Muscle layer of duodenum (tissue), 2 donors: Measurements from ENCODE around the gene DIP2C.

Experiments
- H3K27ac ChIP-seq: one replicate; pipeline ENCODE4 v1.7.0; 2013; ENCODE audit warnings: mild to moderate bottlenecking, low read length
- H3K27me3 ChIP-seq: one replicate; pipeline ENCODE4 v1.7.0; 2013; ENCODE audit warnings: low read depth, mild to moderate bottlenecking, control low read depth, low read length
- H3K36me3 ChIP-seq, 2 donors: one replicate each; pipeline ENCODE4 v1.7.0; 2013; ENCODE audit warnings: low read length in 2 of 2, control low read depth in 1 of 2, mild to moderate bottlenecking in 1 of 2; ENCODE audit not compliant: insufficient read depth in 2 of 2, control insufficient read depth in 1 of 2
- H3K4me1 ChIP-seq, 2 donors: one replicate each; pipeline ENCODE4 v1.7.0; 2013; ENCODE audit warnings: low read length in 2 of 2, mild to moderate bottlenecking in 2 of 2, control low read depth in 1 of 2, moderate library complexity in 1 of 2; ENCODE audit not compliant: insufficient read depth in 2 of 2, control insufficient read depth in 1 of 2
- H3K4me3 ChIP-seq, 2 donors: one replicate each; pipeline ENCODE4 v1.7.0; 2013; ENCODE audit warnings: low read length in 2 of 2, low read depth in 1 of 2, mild to moderate bottlenecking in 1 of 2
- H3K9me3 ChIP-seq, 2 donors: one replicate each; pipeline ENCODE4 v1.7.0; 2013; ENCODE audit warnings: low read length in 2 of 2, control low read depth in 1 of 2, mild to moderate bottlenecking in 1 of 2; ENCODE audit not compliant: control insufficient read depth in 1 of 2
- donor health status: healthy.

Gene DIP2C

GRCh38 chr10:569961-570627 is 119.4 kb downstream of the DIP2C start:
- Histone ChIP-seq H3K27me3 (no peaks in the 10 kb centered on the region), H3K36me3 (no peaks in the 10 kb centered on the region), H3K9me3 (peaks cover 0 to 6% of the 10 kb centered on the region in 2 donors), H3K4me3 (peak overlapping the region in 1 of 2 donors; percentile 33), H3K4me1 (peaks cover 5 to 33% of the 10 kb centered on the region in 2 donors), H3K27ac (no peak overlapping the region)

GRCh38 chr10:568848-569247 is 120.6 kb downstream of the DIP2C start:
- Histone ChIP-seq H3K4me1 (peaks cover 5 to 33% of the 10 kb centered on the region in 2 donors), H3K36me3 (no peaks in the 10 kb centered on the region), H3K27ac (no peak overlapping the region), H3K4me3 (no peak overlapping the region), H3K27me3 (no peaks in the 10 kb centered on the region), H3K9me3 (peaks cover 0 to 11% of the 10 kb centered on the region in 2 donors)

- H3K27ac ChIP-seq, result no peak overlapping the region
- H3K9me3 ChIP-seq, result peaks cover 0 to 12% of the 10 kb centered on the region in 2 donors
- no peaks in the 10 kb centered on the region for H3K36me3 ChIP-seq
- no peaks in the 10 kb centered on the region for H3K27me3 ChIP-seq
- H3K4me1 ChIP-seq, result peaks cover 5 to 39% of the 10 kb centered on the region in 2 donors
- no peak overlapping the region for H3K4me3 ChIP-seq
Observed at GRCh38 chr10:567869-568268, 121.6 kb downstream of the DIP2C start.

GRCh38 chr10:566241-566885 is 123.1 kb downstream of the DIP2C start:
- Histone ChIP-seq H3K27me3 (no peaks in the 10 kb centered on the region), H3K9me3 (peaks cover 0 to 12% of the 10 kb centered on the region in 2 donors), H3K4me1 (peaks cover 0 to 44% of the 10 kb centered on the region in 2 donors), H3K4me3 (no peak overlapping the region), H3K36me3 (no peaks in the 10 kb centered on the region), H3K27ac (no peak overlapping the region)

GRCh38 chr10:565676-566075 is 123.8 kb downstream of the DIP2C start:
- H3K9me3 ChIP-seq, result peaks cover 0 to 12% of the 10 kb centered on the region in 2 donors
- no peaks in the 10 kb centered on the region for H3K36me3 ChIP-seq
- no peak overlapping the region for H3K27ac ChIP-seq
- H3K27me3 ChIP-seq, result no peaks in the 10 kb centered on the region
- H3K4me3 ChIP-seq, result no peak overlapping the region
- peaks cover 0 to 40% of the 10 kb centered on the region in 2 donors for H3K4me1 ChIP-seq

GRCh38 chr10:565146-565545 is 124.3 kb downstream of the DIP2C start:
- Histone ChIP-seq H3K27ac (no peak overlapping the region), H3K27me3 (no peaks in the 10 kb centered on the region), H3K9me3 (peaks cover 0 to 12% of the 10 kb centered on the region in 2 donors), H3K4me1 (peaks cover 0 to 35% of the 10 kb centered on the region in 2 donors), H3K4me3 (no peak overlapping the region), H3K36me3 (no peaks in the 10 kb centered on the region)

GRCh38 chr10:563827-564226 is 125.6 kb downstream of the DIP2C start:
- H3K27ac ChIP-seq, result no peak overlapping the region
- H3K4me1 ChIP-seq, result peaks cover 2 to 39% of the 10 kb centered on the region in 2 donors
- peaks cover 0 to 6% of the 10 kb centered on the region in 2 donors for H3K9me3 ChIP-seq
- H3K36me3 ChIP-seq, result no peaks in the 10 kb centered on the region
- H3K4me3 ChIP-seq, result no peak overlapping the region
- H3K27me3 ChIP-seq, result no peaks in the 10 kb centered on the region

GRCh38 chr10:562142-562541 is 127.3 kb downstream of the DIP2C start:
- H3K36me3 ChIP-seq, result no peaks in the 10 kb centered on the region
- peaks cover 0 to 6% of the 10 kb centered on the region in 2 donors for H3K9me3 ChIP-seq
- peaks cover 2 to 40% of the 10 kb centered on the region in 2 donors for H3K4me1 ChIP-seq
- H3K4me3 ChIP-seq, result no peak overlapping the region
- H3K27ac ChIP-seq, result no peak overlapping the region
- H3K27me3 ChIP-seq, result no peaks in the 10 kb centered on the region

- H3K27ac ChIP-seq, result no peak overlapping the region
Observed at GRCh38 chr10:561721-562120, 127.7 kb downstream of the DIP2C start.

GRCh38 chr10:560314-560992 is 129.0 kb downstream of the DIP2C start:
- H3K9me3 ChIP-seq, result peaks cover 0 to 6% of the 10 kb centered on the region in 2 donors
- no peak overlapping the region for H3K4me3 ChIP-seq
- no peak overlapping the region for H3K27ac ChIP-seq
- peaks cover 2 to 43% of the 10 kb centered on the region in 2 donors for H3K4me1 ChIP-seq
- no peaks in the 10 kb centered on the region for H3K27me3 ChIP-seq
- no peaks in the 10 kb centered on the region for H3K36me3 ChIP-seq

More at GRCh38 chr10:561721-562120, 127.7 kb downstream of the DIP2C start:
- Histone ChIP-seq H3K36me3 (no peaks in the 10 kb centered on the region), H3K4me1 (peaks cover 2 to 44% of the 10 kb centered on the region in 2 donors), H3K27me3 (no peaks in the 10 kb centered on the region), H3K9me3 (peaks cover 0 to 6% of the 10 kb centered on the region in 2 donors), H3K4me3 (no peak overlapping the region)

GRCh38 chr10:559767-560047 is 129.8 kb downstream of the DIP2C start:
- Histone ChIP-seq H3K27me3 (no peaks in the 10 kb centered on the region), H3K4me1 (peaks cover 2 to 42% of the 10 kb centered on the region in 2 donors), H3K27ac (no peak overlapping the region), H3K4me3 (no peak overlapping the region), H3K36me3 (no peaks in the 10 kb centered on the region), H3K9me3 (peaks cover 0 to 6% of the 10 kb centered on the region in 2 donors)
